Left ventricle myocardium superior (tissue), 1 donor: ENCODE measurements around the gene KIF2A. TPM values are rescaled to one million over a fixed set of nuclear protein-coding genes. Genes with fewer than 3 reads are reported as not detected.
"Not testable (repeated sequence)": the region's sequence is repeated elsewhere in the genome, so short reads cannot be mapped to it uniquely, and the experiment has no call there.

Source experiments
- ATAC-seq: fragments of 200-7000 bp; cut with Tn5 transposase; one replicate; pipeline ENCODE4 v1.9.1; 2020; ENCODE audit warnings: mild to moderate bottlenecking, moderate library complexity
- DNase-seq: peaks from one replicate; pipeline ENCODE4 v3.0.0-alpha.2; 2020
- intact Hi-C: fragments of 100-400 bp; cut with micrococcal nuclease; formaldehyde crosslinking; loops from one replicate; pipeline ENCODE4 v1.11.0; 2022
- total RNA-seq: library from RNA; stranded (reverse); fragmentation: NEBNext Ultra II Directional; extraction: Animal tissue kit (Norgen Biotek cat#: 25700); gene quantifications from one replicate; pipeline ENCODE4 v1.2.1, GENCODE V29; 2021
- donor health status: DM: no; HTN: yes; CAD: no; lungs with severe emphysema.

Gene KIF2A
- total RNA-seq, 1 donor from 2014 or later: 9.3 TPM

DNA sequence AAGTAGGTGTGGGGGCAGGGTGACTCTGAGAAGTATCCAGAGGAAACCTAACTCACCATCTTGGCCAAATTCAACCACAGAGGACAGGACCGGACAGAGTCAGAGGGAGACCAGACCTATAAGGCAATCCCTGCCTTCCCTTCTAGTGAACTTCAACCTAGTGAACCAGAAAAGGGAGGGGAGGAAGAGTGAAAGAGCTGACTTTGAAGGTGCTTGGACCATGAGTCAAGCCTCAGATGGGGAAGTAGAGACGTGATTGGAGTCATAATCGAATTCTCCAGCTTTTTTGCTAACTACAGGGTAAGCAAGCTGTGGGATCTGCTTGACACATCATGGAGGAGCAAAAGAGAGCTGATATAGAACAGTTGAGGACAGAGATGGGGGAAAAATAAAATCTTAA lies 18.8 kb upstream of the KIF2A start:
- intact Hi-C loops: no loop called here
- DNase-seq (no peak), ATAC-seq (no peak)

DNA sequence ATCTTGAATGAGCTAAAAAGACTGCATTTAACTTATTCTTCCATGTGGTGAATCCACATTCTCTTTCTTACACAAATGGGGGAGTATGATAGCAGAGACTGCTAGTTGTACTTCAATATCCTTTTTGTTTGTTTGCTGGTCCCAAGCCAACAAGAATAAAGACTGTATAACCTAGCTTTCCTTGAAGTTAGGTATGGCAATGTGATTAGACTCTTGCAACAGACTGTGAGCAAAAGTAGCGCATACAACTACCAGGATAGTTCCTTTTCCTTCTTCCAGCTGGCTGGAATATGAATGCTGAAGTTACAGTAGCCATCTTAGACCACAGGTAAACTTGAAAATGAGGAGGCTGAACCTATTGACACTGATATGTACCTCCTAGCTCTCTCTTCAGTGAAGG lies 17.9 kb upstream of the KIF2A start:
- ATAC-seq: no peak
- intact Hi-C loops: no loop called here
- no peak for DNase-seq

DNA sequence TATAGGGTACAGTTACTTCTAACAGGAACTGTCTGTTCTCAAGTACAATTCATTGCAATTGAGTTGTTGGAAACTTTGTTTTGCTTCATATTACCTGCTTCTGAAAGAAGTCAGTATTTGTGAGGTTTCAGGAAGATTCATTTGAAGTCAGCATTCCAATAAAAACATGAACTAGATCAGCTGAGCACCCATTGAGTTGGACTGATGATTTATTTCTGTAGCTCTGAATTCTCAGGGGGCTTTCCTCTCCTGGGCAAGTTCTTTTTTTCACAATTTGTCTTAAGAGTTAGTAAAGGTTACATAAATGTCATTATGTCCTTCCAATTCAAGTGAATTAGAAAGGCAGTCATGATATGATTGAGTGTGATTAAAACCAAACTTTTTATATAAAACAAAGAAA lies 16.2 kb upstream of the KIF2A start:
- ATAC-seq (no peak), DNase-seq (no peak)
- intact Hi-C loops: no loop called here

DNA sequence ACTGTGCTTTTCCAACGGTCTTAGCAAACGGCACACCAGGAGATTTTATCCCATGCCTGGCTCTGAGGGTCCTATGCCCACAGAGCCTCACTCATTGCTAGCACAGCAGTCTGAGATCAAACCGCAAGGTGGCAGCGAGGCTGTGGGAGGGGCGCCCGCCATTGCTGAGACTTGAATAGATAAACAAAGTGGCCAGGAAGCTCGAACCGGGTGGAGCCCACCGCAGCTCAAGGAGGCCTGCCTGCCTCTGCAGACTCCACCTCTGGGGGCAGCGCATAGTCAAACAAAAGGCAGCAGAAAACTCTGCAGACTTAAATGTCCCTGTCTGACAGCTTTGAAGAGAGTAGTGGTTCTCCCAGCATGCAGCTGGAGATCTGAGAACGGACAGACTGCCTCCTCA lies 14.2 kb upstream of the KIF2A start:
- intact Hi-C loops, ATAC-seq, DNase-seq: not testable (repeated sequence)

DNA sequence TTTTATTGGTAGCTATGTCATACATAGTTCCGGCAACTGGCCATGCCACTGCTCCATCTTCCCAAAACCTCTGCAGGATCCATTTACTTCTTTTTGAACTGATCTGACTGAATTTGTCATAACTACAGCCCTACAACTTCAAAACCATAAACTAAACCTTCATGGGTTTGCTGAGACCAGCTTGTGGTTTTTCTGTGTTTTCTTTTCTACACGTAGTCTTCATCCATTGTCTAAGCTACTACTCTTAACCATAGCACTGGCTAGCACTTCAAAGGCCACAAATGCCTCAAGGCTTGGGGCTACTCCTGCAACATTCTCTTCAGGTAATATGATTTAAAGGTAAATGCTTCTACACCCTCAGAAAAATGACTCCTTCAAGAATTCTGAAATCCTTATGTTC lies 9.0 kb upstream of the KIF2A start:
- intact Hi-C loops: no loop called here
- ATAC-seq (no peak), DNase-seq (no peak)

DNA sequence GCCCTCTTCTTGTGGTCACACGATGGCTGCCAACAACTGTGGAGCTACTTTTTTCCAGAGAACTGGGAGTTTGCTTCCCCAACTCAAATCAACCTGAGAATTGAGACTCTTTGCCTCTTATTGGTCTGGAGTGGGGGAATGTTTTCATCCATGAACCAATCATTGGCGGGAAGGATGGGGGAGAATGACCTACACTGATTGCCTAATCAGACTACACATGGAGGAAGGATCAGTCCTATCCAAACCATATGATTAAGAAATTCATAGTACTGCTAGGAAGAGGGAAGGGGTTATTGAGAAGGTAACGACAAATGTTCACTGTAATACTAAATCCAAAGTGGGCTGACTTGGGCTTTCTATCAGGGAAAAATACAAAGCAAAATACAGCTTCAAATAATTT lies 7.9 kb upstream of the KIF2A start:
- ATAC-seq (no peak), DNase-seq (no peak)
- intact Hi-C loops: no loop called here

DNA sequence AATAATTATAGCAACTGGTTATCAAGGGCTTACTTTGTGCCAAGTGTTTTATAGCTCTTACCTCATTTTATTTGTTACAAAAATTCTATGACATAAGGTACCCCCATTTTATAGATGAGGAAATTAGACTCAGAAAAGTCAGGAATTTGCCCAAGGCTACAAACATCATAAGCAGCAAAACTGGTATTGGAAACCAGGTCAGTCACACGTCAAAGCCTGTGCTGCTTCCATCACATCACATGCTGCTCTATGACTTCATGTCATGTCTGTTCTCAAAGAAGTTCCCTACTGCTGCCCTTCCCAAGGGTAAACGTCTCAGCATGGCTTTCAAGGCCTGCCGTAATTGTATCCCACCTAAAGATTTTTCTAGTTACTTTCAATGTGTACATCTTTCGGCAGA lies 6.9 kb upstream of the KIF2A start:
- ATAC-seq: no peak
- no peak for DNase-seq
- intact Hi-C loops: no loop called here

DNA sequence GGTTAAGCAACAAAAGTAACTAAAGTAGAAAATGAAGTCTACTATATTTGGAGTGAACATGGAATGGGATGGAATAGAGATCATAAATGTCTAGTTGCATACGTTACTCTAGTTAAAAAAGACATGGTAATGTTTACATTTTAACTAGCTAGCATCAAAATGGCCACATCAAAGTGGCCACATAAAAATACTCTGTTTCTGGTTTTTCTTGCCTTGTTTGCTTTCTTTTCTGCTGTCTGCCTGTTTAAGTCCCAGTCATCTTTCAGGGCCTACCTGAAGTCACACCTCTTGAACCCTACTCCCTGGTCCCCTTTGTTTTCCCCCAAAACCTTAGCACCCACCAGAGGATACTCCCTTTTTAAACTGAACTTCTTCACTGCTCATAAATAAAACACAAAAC lies 6.4 kb upstream of the KIF2A start:
- intact Hi-C loops: no loop called here
- ATAC-seq (no peak), DNase-seq (no peak)

DNA sequence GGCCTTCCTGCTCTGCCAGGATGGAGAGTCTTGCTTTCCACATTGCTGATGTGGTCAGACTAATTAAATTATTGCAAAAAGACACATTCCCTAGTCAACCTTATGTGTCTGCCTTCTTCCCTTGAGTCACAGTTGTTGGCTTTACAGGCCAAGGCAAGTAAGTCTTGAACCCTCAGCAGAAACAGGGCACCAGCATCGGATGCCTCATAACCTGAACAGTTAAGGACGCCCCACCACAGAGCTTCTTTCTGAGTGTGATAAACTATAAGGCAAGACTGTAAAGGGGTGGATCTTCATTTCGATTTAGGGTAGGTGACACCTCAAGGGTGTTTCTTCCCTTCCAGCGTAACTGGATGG lies 670 bp upstream of the KIF2A start:
- ATAC-seq: no peak
- DNase-seq: no peak
- intact Hi-C loops: no loop called here

DNA sequence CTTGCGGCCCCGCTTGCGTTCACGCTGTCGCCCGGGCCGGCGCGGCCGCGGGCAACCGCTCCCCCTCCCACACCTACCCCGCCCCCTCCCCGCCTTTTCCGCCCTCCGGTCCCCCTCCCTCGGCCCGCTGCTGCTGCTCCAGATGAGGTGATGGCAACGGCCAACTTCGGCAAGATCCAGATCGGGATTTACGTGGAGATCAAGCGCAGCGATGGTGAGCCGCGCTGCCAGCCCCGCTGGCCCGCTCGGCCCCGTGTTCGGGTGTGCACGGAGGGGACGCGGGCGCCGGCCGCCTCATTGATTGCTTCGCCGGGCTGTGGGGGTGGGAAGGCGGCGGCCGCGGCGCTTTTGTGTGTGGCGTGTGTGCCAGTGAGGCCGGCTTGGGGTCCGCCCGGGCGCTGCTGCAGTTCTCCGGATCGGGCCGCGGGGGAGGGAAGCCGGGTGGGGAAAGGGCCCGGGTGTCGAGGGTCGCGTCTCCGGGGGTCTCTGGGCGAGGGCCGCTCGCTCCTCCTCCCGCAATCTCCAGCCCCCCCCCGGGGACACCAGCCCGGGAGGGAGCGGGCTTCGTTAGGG lies 403 bp downstream of the KIF2A start:
- no peak for DNase-seq
- intact Hi-C loops: no loop called here
- ATAC-seq: peak; percentile 82

DNA sequence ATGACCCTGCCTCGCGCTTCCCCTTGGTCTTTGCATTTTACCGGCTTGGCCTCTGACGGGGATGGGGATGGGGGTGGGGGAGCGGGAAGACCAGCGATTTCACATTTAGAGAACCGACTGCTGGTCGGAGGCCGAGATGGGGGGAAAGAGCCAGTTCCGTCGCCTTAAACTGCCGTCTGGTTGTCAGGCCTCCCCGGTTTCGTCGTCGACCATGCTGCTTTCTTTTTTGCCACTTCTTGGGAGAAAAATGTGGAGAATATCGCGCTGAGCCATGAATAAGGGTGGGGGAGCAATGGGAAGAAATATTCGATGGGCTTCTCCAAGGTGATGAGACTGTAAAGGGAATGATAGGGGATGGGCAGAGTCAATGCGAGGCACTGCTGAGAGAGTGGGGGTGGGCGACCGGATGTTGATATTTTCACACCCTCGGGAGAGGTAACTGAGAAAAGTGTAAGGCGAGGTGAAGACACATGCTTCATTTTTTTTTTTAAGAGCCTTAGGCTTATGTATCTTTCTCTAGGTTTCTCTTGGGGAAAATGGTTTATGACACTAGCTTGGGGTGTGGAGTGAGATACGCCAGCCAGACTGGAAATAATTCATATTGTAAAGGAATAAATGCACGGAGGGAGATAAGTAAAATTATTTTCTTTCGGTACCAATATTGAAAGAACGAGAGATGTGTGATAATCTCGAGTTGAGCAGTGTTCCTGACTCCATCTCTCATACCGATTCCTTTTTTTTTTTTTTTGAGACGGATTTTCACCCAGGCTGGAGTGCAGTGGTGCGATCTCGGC lies 1.1 kb downstream of the KIF2A start:
- peak; percentile 22 for ATAC-seq
- intact Hi-C loops: no loop called here

DNA sequence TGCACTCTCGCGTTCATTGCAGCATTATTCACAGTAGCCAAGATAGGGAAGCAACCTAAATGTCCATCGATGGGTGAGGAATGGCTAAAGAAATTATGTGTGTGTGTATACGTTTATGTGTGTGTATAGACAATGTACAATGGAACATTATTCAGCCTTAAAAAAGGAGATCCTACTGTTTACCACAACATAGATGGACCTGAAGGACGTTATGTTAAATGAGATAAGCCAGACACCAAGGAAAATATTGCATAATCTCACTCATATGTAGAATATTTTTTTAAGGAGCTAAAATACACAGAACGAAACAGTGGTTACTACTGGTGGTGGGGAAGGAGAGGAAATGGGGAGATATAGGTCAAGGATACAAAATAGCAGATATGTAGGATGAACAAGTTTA lies 2.4 kb downstream of the KIF2A start:
- ATAC-seq: no peak
- intact Hi-C loops: no loop called here
- DNase-seq: no peak

More for the DNA sequence above, 1.1 kb downstream of the KIF2A start:
- peak; percentile 34 for DNase-seq

DNA sequence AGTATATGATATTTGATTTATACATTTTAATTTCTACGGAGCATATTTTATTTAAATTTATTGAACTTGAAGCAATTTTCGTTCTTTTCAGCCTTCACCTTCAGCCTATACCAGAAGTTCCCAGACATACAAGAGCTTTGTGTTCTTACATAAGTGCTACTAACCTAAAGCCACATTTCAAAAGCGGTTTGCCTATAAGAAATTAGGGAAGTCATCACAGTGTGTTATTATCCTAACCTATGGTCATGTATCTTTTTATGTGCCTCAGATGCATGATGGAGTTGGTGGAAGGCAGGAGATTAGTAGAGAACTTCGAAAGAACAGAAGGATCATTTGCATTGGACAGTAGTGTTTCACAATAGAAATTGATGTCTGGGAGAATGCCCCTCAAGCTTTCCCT lies 3.1 kb downstream of the KIF2A start:
- ATAC-seq (no peak), DNase-seq (no peak)
- intact Hi-C loops: no loop called here

DNA sequence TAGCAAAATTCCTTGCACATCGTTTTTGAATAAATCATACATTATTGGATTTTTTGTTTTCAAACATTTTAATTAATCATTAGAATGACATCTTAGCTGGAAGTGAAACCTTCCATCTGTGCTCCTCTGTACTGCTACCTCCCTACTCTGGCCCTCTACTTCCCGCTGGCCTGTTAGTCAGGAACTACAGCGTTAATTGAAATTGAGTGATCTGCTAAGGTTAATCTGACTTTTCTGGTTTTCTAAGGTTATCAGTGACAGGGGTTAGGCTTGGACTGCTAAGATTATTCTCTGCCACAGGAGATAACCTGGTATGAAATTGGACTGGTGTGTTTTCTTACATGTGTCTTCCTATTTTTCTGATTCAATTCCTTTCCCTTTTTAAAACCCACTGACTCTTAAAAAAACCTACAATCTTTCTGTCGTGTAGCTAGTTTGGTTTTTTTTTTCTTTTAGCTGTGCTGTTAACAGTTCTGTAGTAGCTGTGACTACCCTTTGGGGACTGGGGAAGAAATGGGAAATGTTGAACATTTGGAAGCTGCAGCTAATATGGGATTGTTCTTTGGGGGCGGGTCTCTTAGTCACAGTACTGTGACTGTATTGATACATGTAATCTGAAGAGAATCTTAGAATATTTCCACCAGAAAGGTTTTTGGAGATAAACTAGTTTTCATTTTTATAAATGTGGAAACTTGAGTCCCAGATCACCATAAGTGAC lies 4.6 kb downstream of the KIF2A start:
- intact Hi-C loops: no loop called here
- DNase-seq (no peak), ATAC-seq (no peak)

DNA sequence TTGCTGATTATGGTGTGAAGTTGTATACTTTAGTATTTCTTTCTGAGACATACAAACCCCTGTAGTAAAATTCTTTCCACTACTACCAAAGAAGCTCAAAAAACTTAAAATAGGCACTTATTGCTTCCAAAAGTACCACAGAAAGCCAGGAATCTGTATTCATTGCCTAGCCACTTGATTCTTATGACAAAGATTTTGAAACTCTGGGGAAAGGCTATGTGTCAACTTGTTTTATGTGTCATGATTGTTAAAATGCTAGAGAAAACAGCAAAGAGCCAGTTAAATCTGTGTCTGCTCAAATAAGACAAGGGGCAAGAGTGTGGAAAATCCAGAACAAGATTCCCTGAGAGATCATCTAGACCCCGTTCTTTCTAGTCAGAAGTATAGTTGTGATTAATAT lies 6.0 kb downstream of the KIF2A start:
- intact Hi-C loops: no loop called here
- no peak for ATAC-seq
- no peak for DNase-seq

DNA sequence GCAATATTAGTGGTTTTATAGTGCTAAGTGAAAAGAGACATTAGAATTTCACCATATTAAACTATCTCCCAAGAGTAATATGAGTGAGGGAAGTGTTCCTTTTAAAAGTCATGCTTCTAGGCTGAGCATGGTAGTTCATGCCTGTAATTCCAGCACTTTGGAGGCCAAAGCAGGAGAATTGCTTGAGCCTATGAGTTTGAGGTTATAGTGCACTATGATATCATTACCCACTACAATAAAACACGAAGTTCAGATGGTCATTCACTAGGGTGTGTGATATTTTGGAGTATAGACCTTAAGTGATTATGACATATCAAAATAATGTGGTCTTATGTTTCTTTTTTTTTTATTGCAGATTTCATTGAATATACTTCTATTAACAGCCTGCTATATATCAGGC lies 6.7 kb downstream of the KIF2A start:
- no peak for ATAC-seq
- intact Hi-C loops: no loop called here
- DNase-seq: no peak

DNA sequence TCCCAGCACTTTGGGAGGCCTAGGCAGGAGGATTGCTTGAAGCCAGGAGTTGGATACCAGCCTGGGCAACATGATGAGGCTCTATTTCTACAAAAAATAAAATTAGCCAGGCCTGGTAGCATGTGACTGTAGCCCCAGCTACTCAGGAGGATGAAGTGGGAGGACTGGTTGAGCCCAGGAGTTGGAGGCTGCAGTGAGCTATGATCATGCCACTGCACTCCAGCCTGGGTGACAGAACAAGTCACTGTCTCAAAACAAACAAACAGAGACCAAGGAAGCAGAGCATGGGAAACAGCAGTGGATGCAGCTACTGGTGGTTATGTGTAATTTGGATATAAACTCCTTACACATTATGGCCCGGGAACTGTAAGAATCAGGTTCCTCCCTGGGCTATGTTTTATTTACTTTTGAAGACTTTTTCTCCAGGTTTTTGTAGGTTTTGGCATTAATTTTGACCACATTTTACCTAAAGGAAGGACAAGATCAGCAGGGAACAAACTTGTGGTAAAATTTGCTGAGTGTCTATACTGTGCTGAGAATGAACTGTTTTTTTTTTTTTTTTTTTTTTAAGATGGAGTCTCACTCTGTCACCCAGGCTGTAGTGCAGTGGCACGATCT lies 8.3 kb downstream of the KIF2A start:
- intact Hi-C loops: no loop called here
- no peak for ATAC-seq
- no peak for DNase-seq

DNA sequence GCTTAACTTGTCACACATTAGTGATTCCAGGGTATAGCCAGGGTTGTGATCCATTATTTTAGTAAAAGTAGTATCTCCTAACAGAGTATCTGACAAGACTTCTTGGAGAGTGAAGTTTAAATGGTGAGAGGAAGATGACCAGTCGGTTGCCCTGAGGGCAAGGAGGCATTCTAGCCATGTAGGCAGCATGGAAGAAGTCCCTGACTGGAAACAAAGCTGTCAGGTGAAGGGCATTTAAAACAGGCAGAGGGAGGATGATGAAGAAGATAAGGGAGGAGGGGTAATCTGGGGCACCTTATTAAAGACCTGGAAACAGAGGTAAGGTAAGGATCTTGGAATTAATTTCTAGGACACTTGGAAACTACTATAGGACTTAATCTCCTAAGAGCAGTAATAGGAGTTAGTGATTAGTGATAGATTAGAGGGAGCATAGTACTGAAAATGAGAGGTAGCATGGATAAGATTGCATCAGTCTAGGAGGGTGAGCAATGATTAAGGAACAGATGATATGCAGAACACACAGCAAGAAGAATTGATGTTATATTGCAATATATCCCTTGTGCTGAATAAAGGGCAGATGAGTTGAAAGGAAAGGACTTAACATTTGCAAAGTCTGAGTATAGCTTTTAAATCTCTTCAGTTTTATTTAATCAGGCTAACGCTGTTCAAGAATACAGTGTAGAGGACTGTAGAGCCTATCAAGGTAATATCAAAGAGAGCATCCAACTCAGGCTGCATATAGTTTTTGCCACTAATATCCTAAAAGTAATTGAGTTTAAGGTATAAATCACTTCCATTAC lies 9.6 kb downstream of the KIF2A start:
- DNase-seq (no peak), ATAC-seq (no peak)
- intact Hi-C loops: no loop called here

DNA sequence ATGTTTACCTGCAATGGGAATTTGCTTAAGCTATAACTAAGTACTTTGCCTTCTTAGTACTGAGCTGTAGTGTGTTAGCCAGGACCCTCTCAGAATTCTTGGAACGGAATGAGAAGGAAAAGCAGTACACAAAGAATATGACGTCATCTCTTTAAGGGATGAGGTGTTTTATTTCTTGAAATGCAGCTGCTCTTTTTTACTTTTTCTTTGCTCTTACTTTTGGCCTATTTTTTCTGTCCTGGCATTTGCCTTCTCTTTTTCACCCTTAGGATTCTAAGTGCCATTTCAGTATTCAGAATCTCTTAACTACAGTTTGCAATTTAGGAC lies 10.1 kb downstream of the KIF2A start:
- ATAC-seq (no peak), DNase-seq (no peak)
- intact Hi-C loops: no loop called here

DNA sequence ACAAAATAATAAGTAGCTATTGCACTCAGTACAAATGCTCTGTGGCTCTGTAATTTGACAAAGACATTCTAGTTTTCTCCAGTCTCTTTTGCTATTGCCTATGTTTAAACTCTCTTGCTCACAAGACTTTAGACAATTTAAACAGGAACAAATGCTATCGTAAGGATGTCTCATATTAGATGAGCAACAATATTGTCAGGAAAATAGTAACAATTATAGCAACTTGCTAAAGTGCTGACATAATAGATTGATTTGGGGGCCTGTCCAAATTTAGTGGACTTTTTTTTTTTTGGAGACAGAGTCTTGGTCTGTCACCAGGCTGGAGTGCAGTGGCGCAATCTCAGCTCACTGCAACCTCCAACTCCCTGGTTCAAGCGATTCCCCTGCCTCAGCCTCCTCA lies 11.8 kb downstream of the KIF2A start:
- ATAC-seq (no peak), DNase-seq (no peak)
- intact Hi-C loops: no loop called here
